OCI-LY1 (cell line): ENCODE data around the gene RAB25.

ENCODE experiments used
- H2AFZ ChIP-seq: fragments of 200-600 bp; sonication (generic), shearing (Covaris generic); 2 replicates; pipeline ENCODE4 v1.6.0; 2014; ENCODE audit warnings: antibody characterized with exemption, mild to moderate bottlenecking, low read length
- H3F3A ChIP-seq: fragments of 200-600 bp; sonication (generic), shearing (Covaris generic); 2 replicates; pipeline ENCODE4 v1.6.0; 2014; ENCODE audit warnings: mild to moderate bottlenecking, antibody characterized with exemption, low read length, moderate library complexity; ENCODE audit not compliant: insufficient read depth
- H3K27ac ChIP-seq: fragments of 200-600 bp; sonication (generic); 2 replicates; pipeline ENCODE4 v1.5.1; 2014; ENCODE audit warnings: low read length, mixed run types, mild to moderate bottlenecking, low read depth; ENCODE audit not compliant: poor library complexity, severe bottlenecking
- H3K27me3 ChIP-seq: fragments of 200-600 bp; sonication (generic); 2 replicates; pipeline ENCODE4 v1.6.0; 2014; ENCODE audit warnings: antibody characterized with exemption, mild to moderate bottlenecking, low read length, moderate library complexity; ENCODE audit not compliant: insufficient read depth
- H3K36me3 ChIP-seq: fragments of 200-600 bp; sonication (generic); 2 replicates; pipeline ENCODE4 v1.6.1; 2014; ENCODE audit warnings: mild to moderate bottlenecking, antibody characterized with exemption, low read length, moderate library complexity, mixed read lengths; ENCODE audit not compliant: insufficient read depth
- H3K4me1 ChIP-seq: fragments of 200-600 bp; sonication (generic); 2 replicates; pipeline ENCODE4 v1.5.1; 2014; ENCODE audit warnings: mild to moderate bottlenecking, low read length, moderate library complexity; ENCODE audit not compliant: insufficient read depth, severe bottlenecking
- H3K4me2 ChIP-seq: fragments of 200-600 bp; sonication (generic), shearing (Covaris generic); 2 replicates; pipeline ENCODE4 v1.6.1; 2014; ENCODE audit warnings: low read length
- H3K4me3 ChIP-seq: fragments of 200-600 bp; sonication (generic); 2 replicates; pipeline ENCODE4 v1.5.1; 2014; ENCODE audit warnings: low read length, low read depth, mild to moderate bottlenecking, mixed read lengths; ENCODE audit not compliant: poor library complexity, severe bottlenecking
- H3K79me2 ChIP-seq: fragments of 200-600 bp; shearing (Covaris generic); 2 replicates; pipeline ENCODE4 v1.6.1; 2016; ENCODE audit warnings: mixed run types, low read length, mixed read lengths; ENCODE audit not compliant: insufficient read depth
- H3K9ac ChIP-seq: fragments of 200-600 bp; sonication (generic), shearing (Covaris generic); 2 replicates; pipeline ENCODE4 v1.6.1; 2014; ENCODE audit warnings: mild to moderate bottlenecking, low read length, mixed read lengths
- H3K9me2 ChIP-seq: fragments of 200-600 bp; sonication (generic), shearing (Covaris generic); 2 replicates; pipeline ENCODE4 v1.6.1; 2014; ENCODE audit warnings: low read depth, mild to moderate bottlenecking, low read length, mixed read lengths
- H3K9me3 ChIP-seq: fragments of 200-600 bp; shearing (Covaris generic); 2 replicates; pipeline ENCODE4 v1.6.1; 2014; ENCODE audit warnings: low read length, mixed read lengths
- H4K20me1 ChIP-seq: fragments of 200-600 bp; sonication (generic), shearing (Covaris generic); 2 replicates; pipeline ENCODE4 v1.6.0; 2016; ENCODE audit warnings: mild to moderate bottlenecking, low read length; ENCODE audit not compliant: insufficient read depth
- CTCF ChIP-seq: fragments of 200-600 bp; sonication (generic), shearing (Covaris generic); IDR thresholded peaks from 2 replicates; pipeline ENCODE4 v1.5.1; 2017; ENCODE audit warnings: mild to moderate bottlenecking, antibody characterized with exemption, low read length, moderate library complexity, mixed read lengths
- EZH2 ChIP-seq: fragments of 200-600 bp; sonication (generic), shearing (Covaris generic); IDR thresholded peaks from 2 replicates; pipeline ENCODE4 v1.8.0; 2017; ENCODE audit warnings: borderline replicate concordance, mixed run types, mild to moderate bottlenecking, antibody characterized with exemption, low read length, moderate library complexity, mixed read lengths

Gene RAB25

GRCh38 chr1:156104065-156104810, 43.3 kb downstream of the RAB25 start:
- Histone ChIP-seq H3K4me2 (no peak overlapping the region), H3K27me3 (peaks cover 9% of the 10 kb centered on the region), H4K20me1 (no peaks in the 10 kb centered on the region), H3K4me3 (no peak overlapping the region), H2AFZ (no peak overlapping the region), H3K9me3 (no peaks in the 10 kb centered on the region), H3K79me2 (no peaks in the 10 kb centered on the region), H3F3A (peaks cover 2% of the 10 kb centered on the region; the same call in 1 of the 2 replicates), H3K4me1 (peaks cover 15% of the 10 kb centered on the region), H3K36me3 (no peaks in the 10 kb centered on the region), H3K9me2 (no peaks in the 10 kb centered on the region), H3K9ac (no peak overlapping the region), H3K27ac (no peak overlapping the region)
- no peak for TF ChIP-seq EZH2
- no peak for TF ChIP-seq CTCF

- H3K27ac ChIP-seq = no peak overlapping the region
- H4K20me1 ChIP-seq = no peaks in the 10 kb centered on the region
- H3K9me2 ChIP-seq = no peaks in the 10 kb centered on the region
- no peak for TF ChIP-seq CTCF
- no peak for TF ChIP-seq EZH2
- peaks cover 9% of the 10 kb centered on the region for H3K27me3 ChIP-seq
- no peak overlapping the region for H2AFZ ChIP-seq
- H3K4me3 ChIP-seq = peak overlapping the region; percentile 57
- no peaks in the 10 kb centered on the region for H3K9me3 ChIP-seq
- H3K9ac ChIP-seq = peak overlapping the region; percentile 68
- peak overlapping the region; percentile 72 for H3K4me2 ChIP-seq
- H3K79me2 ChIP-seq = no peaks in the 10 kb centered on the region
- H3K4me1 ChIP-seq = peaks cover 15% of the 10 kb centered on the region
- peaks cover 2% of the 10 kb centered on the region; the same call in 1 of the 2 replicates for H3F3A ChIP-seq
- H3K36me3 ChIP-seq = no peaks in the 10 kb centered on the region
Observed at GRCh38 chr1:156104861-156105832, 44.2 kb downstream of the RAB25 start.

GRCh38 chr1:156106624-156107488, 45.9 kb downstream of the RAB25 start:
- TF ChIP-seq EZH2 (no peak), CTCF (no peak)
- Histone ChIP-seq H3F3A (peaks cover 2% of the 10 kb centered on the region; the same call in 1 of the 2 replicates), H3K4me1 (peaks cover 15% of the 10 kb centered on the region), H2AFZ (no peak overlapping the region), H3K36me3 (no peaks in the 10 kb centered on the region), H3K9me2 (no peaks in the 10 kb centered on the region), H3K27ac (peak overlapping the region; percentile 19), H3K4me2 (no peak overlapping the region; the same call in 1 of the 2 replicates), H3K9ac (no peak overlapping the region), H3K79me2 (no peaks in the 10 kb centered on the region), H3K27me3 (peaks cover 9% of the 10 kb centered on the region), H4K20me1 (no peaks in the 10 kb centered on the region), H3K4me3 (no peak overlapping the region), H3K9me3 (no peaks in the 10 kb centered on the region)
